Kidney (tissue), 14 donors: ENCODE data around the gene MRPS18C. TPM values are rescaled to one million over a fixed set of nuclear protein-coding genes. Genes with fewer than 3 reads are reported as not detected.

ENCODE experiments used
- DNase-seq, 5 donors: peaks; one replicate each; pipeline ENCODE4 v3.0.0-alpha.2; 2013 to 2020
- FAIRE-seq: peaks from 2 replicates; lab custom pipeline; 2012; peaks lifted over from hg19 to GRCh38; lab: Jason Lieb, UNC
- H3K27ac ChIP-seq, 2 donors: one replicate each; pipeline ENCODE4 v1.7.0; 2013; ENCODE audit warnings: low read depth in 2 of 2, low read length in 2 of 2, inconsistent platforms in 1 of 2
- H3K27me3 ChIP-seq: one replicate; pipeline ENCODE4 v1.7.1; 2013; ENCODE audit warnings: low read length, inconsistent platforms; ENCODE audit not compliant: control insufficient read depth, insufficient read depth
- H3K36me3 ChIP-seq, 3 donors: one replicate each; pipeline versions ENCODE4 v1.7.0 to v1.7.1; 2013; ENCODE audit warnings: low read length in 3 of 3, control low read depth in 1 of 3, inconsistent platforms in 1 of 3; ENCODE audit not compliant: insufficient read depth in 3 of 3, control insufficient read depth in 2 of 3
- H3K4me1 ChIP-seq, 3 donors: one replicate each; pipeline versions ENCODE4 v1.7.0 to v1.7.1; 2013; ENCODE audit warnings: low read length in 3 of 3, inconsistent platforms in 1 of 3, low read depth in 1 of 3; ENCODE audit not compliant: control insufficient read depth in 2 of 3, insufficient read depth in 2 of 3
- H3K4me3 ChIP-seq, 3 donors: one replicate each; pipeline versions ENCODE4 v1.7.0 to v1.8.1; 2013; ENCODE audit warnings: low read length in 3 of 3, control low read depth in 1 of 3, inconsistent platforms in 1 of 3
- H3K9ac ChIP-seq, 3 donors: one replicate each; pipeline versions ENCODE4 v1.7.0 to v1.7.1; 2013; ENCODE audit warnings: low read length in 3 of 3, control low read depth in 1 of 3, inconsistent platforms in 1 of 3
- H3K9me3 ChIP-seq, 3 donors: one replicate each; pipeline versions ENCODE4 v1.7.0 to v1.7.1; 2013; ENCODE audit warnings: low read length in 3 of 3, control low read depth in 1 of 3, inconsistent platforms in 1 of 3; ENCODE audit not compliant: control insufficient read depth in 2 of 3, insufficient read depth in 1 of 3
- CTCF ChIP-seq: IDR thresholded peaks from 3 replicates; pipeline ENCODE4 v1.5.1; 2012; ENCODE audit warnings: mild to moderate bottlenecking, moderate library complexity, borderline replicate concordance; ENCODE audit not compliant: insufficient read depth; ENCODE audit errors: extremely low read depth
- intact Hi-C: fragments of 100-400 bp; cut with DNase I; formaldehyde crosslinking; loops from one replicate; pipeline ENCODE4 v1.11.1; 2022
- polyA plus RNA-seq: library from polyadenylated mRNA; stranded (reverse); fragments of 350-450 nt; fragmentation: Illumina TruSeq; extraction: RNeasy Lipid Tissue Mini Kit (QIAGEN cat#74804); gene quantifications from one replicate; pipeline ENCODE4 v1.2.3, GENCODE V29; 2014; ENCODE audit warnings: low read depth, low replicate concordance; ENCODE audit not compliant: insufficient read depth
- total RNA-seq: library from RNA; stranded (reverse); fragmentation: NEBNext Ultra II Directional; extraction: Animal tissue kit (Norgen Biotek cat#: 25700); gene quantifications from one replicate; pipeline ENCODE4 v1.2.1, GENCODE V29; 2021
- donor health status: control.
- donor health status: control.
- donor health status: control.
- donor health status: control.
- donor health status: control.
- donor health status: DM: yes; HTN: yes; CAD: no.
- donor health status: Normal renal cell carcinoma (clear cell type).

The MRPS18C gene
- total and polyA plus RNA-seq, 2 donors from 2014 or later = 44.4 to 67.0 TPM

- Histone ChIP-seq H3K4me1 (no peaks in the 10 kb centered on the region), H3K4me3 (no peak overlapping the region), H3K27ac (no peak overlapping the region), H3K9me3 (no peaks in the 10 kb centered on the region), H3K9ac (no peak overlapping the region), H3K27me3 (no peaks in the 10 kb centered on the region), H3K36me3 (no peaks in the 10 kb centered on the region)
- DNase-seq = no peak
- intact Hi-C loops = no loop called here
- TF ChIP-seq CTCF = no peak
- FAIRE-seq = no peak
These were observed 17.6 kb downstream of the MRPS18C start for GRCh38 chr4:83473423-83473822.

DNA sequence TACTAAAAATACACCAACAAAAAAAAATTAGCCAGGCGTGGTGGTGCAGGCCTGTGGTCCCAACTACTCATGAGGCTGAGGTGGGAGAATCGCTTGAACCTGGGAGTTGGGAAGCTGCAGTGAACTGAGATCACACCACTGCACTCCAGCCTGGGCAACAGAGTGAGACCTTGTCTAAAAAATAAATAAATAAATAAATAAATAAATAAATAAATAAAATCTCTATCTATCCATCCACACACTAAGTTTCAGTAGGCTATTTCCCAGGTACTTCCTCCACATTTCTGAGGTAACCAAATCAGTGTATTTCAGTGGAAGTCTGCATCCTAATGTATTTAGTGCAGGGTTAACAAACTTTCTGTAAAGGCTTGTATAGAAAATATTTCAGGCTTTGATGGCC lies 18.1 kb downstream of the MRPS18C start:
- Histone ChIP-seq H3K27ac (no peak overlapping the region), H3K4me3 (no peak overlapping the region), H3K36me3 (no peaks in the 10 kb centered on the region), H3K4me1 (no peaks in the 10 kb centered on the region), H3K9ac (no peak overlapping the region), H3K9me3 (no peaks in the 10 kb centered on the region), H3K27me3 (no peaks in the 10 kb centered on the region)
- FAIRE-seq = no peak
- intact Hi-C loops = no loop called here
- DNase-seq = no peak
- no peak for TF ChIP-seq CTCF

DNA sequence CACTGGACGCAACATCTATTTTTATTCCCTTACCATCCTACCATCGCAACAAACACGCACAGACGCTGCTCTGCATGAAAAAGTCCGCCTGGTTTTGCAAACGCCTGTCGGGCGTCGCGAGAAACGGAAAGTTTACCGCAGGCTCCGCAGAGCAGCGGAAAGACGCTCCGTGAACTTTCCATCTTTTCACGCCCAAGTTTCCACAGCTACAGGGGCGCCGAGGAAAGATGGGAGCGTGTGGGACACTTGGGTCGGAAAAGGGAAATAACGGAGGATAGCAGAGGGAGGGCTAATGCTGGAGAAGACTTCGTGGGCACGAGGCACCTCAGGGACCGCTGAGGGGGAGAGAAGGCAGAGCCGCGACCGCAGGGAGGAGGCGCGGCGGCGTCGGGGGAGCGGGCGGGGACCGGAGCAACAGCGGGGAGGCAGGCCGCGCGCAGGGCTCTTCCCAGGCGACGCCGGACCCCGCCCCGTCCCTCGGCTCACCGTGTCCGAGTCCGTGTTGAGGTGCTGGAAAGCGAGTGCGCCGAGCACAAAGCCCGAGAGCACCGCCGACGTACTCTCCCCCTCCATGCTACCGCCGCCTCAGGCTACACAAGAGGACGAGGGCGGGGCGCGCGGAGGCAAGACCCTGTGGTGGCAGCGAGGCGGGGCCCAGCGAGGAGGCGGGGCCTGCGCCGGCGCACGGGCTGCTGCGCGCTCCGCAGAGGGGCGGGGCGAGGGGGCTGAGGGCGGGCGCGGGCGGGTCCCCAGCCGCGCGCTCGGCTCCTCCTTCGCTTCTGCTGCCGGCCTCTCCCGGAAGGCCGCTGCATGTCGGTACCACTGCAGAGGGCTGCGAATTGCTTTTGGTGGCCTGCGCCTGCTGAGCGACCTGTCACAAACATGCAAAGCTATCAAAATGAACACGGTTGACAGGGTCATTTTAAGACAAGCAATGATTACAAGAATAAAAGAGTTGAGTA lies 28.9 kb downstream of the MRPS18C start, which contains the start of gene ABRAXAS1:
Gene ABRAXAS1, minus strand, starts transcription at position 601 of the 962 bp plus-strand sequence. Its CDS starts 28 bp downstream, at position 573.
- no peak for FAIRE-seq
- no peak for TF ChIP-seq CTCF
- no peaks in the 10 kb centered on the region for H3K27me3 ChIP-seq
- peak within 1 kb of the TSS; percentile 89 to 97 (median 89) for H3K4me3 ChIP-seq
- peak within 1 kb of the TSS; percentile 83 to 92 for H3K27ac ChIP-seq
- peak; percentile 96 to 98 (median 98) for DNase-seq
- intact Hi-C loops = no loop called here
- no peaks in the 10 kb centered on the region for H3K9me3 ChIP-seq
- H3K9ac ChIP-seq = peak within 1 kb of the TSS; percentile 69 to 76 (median 70)
- no peaks in the 10 kb centered on the region for H3K36me3 ChIP-seq
- peaks cover 4 to 10% (median 5%) of the 10 kb centered on the region in 3 donors for H3K4me1 ChIP-seq
